SK-N-SH treated with all-trans-retinoic acid at 6 μM for 48 hours (cell line): Measurements from ENCODE around the gene CHAC2.

ENCODE experiments used
- ATAC-seq: fragments of 200-7000 bp; cut with Tn5 transposase; 3 replicates; pipeline ENCODE4 v1.9.1; 2020; ENCODE audit warnings: mild to moderate bottlenecking, moderate library complexity
- ARNTL ChIP-seq: fragments of 450-650 bp; formaldehyde crosslinking; IDR thresholded peaks from 2 replicates; pipeline ENCODE4 v1.5.0; 2020; ENCODE audit warnings: low read depth, mild to moderate bottlenecking, moderate library complexity, borderline replicate concordance
- BACH2 ChIP-seq: fragments of 250-450 bp; sonication (Bioruptor Pico); IDR thresholded peaks from 2 replicates; pipeline ENCODE4 v1.9.0; 2021; ENCODE audit warnings: mild to moderate bottlenecking, borderline replicate concordance
- CSDC2 ChIP-seq: fragments of 250-450 bp; sonication (Bioruptor Pico); IDR thresholded peaks from 2 replicates; pipeline ENCODE4 v1.5.0; 2020; ENCODE audit warnings: mild to moderate bottlenecking, moderate library complexity
- ESRRG ChIP-seq: fragments of 250-450 bp; sonication (Bioruptor Pico); IDR thresholded peaks from 2 replicates; pipeline ENCODE4 v1.6.1; 2021; ENCODE audit warnings: mild to moderate bottlenecking
- GLIS3 ChIP-seq: fragments of 250-450 bp; sonication (Bioruptor Pico); IDR thresholded peaks from 2 replicates; pipeline ENCODE4 v1.5.0; 2020; ENCODE audit warnings: mild to moderate bottlenecking, moderate library complexity
- ISL1 ChIP-seq: fragments of 250-450 bp; sonication (Bioruptor Pico); IDR thresholded peaks from 2 replicates; pipeline ENCODE4 v2.1.2; 2022; ENCODE audit warnings: mild to moderate bottlenecking, moderate library complexity
- OSR1 ChIP-seq: fragments of 250-450 bp; sonication (Bioruptor Pico); IDR thresholded peaks from 2 replicates; pipeline ENCODE4 v1.8.0; 2022; ENCODE audit warnings: moderate library complexity, mild to moderate bottlenecking, inconsistent platforms
- PPARA ChIP-seq: fragments of 250-450 bp; sonication (Bioruptor Pico); IDR thresholded peaks from 2 replicates; pipeline ENCODE4 v1.5.0; 2020; ENCODE audit warnings: mild to moderate bottlenecking, borderline replicate concordance
- RARB ChIP-seq: fragments of 250-450 bp; sonication (Bioruptor Pico); IDR thresholded peaks from 2 replicates; pipeline ENCODE4 v1.8.0; 2021; ENCODE audit warnings: mild to moderate bottlenecking, moderate library complexity
- SNAI2 ChIP-seq: fragments of 250-450 bp; sonication (Bioruptor Pico); IDR thresholded peaks from 2 replicates; pipeline ENCODE4 v1.5.0; 2020; ENCODE audit warnings: mild to moderate bottlenecking, moderate library complexity
- TCF4 ChIP-seq: fragments of 250-450 bp; sonication (Bioruptor Pico); IDR thresholded peaks from 2 replicates; pipeline ENCODE4 v1.8.0; 2021; ENCODE audit warnings: mild to moderate bottlenecking, moderate library complexity, borderline replicate concordance
- TOX ChIP-seq: fragments of 250-450 bp; sonication (Bioruptor Pico); IDR thresholded peaks from 2 replicates; pipeline ENCODE4 v1.8.0; 2021; ENCODE audit warnings: mild to moderate bottlenecking, moderate library complexity, borderline replicate concordance
- ZC3H10 ChIP-seq: fragments of 250-450 bp; sonication (Bioruptor Pico); IDR thresholded peaks from 2 replicates; pipeline ENCODE4 v1.5.1; 2021; ENCODE audit warnings: mild to moderate bottlenecking, moderate library complexity
- ZFP3 ChIP-seq: fragments of 250-450 bp; sonication (Bioruptor Pico); IDR thresholded peaks from 2 replicates; pipeline ENCODE4 v1.5.0; 2020; ENCODE audit warnings: mild to moderate bottlenecking, moderate library complexity
- ZFP30 ChIP-seq: fragments of 450-650 bp; formaldehyde crosslinking; IDR thresholded peaks from 2 replicates; pipeline ENCODE4 v1.5.0; 2022; ENCODE audit warnings: mild to moderate bottlenecking, moderate library complexity
- ZNF70 ChIP-seq: fragments of 450-650 bp; formaldehyde crosslinking; IDR thresholded peaks from 2 replicates; pipeline ENCODE4 v1.5.0; 2020; ENCODE audit warnings: mild to moderate bottlenecking, moderate library complexity
- ZNF8 ChIP-seq: fragments of 450-650 bp; formaldehyde crosslinking; IDR thresholded peaks from 2 replicates; pipeline ENCODE4 v1.5.0; 2020; ENCODE audit warnings: mild to moderate bottlenecking, moderate library complexity
- TF ChIP-seq, protein P1 (sequence below): fragments of 250-450 bp; sonication (Bioruptor Pico); IDR thresholded peaks from 2 replicates; pipeline ENCODE4 v1.5.0; 2020; ENCODE audit warnings: mild to moderate bottlenecking, moderate library complexity
- TF ChIP-seq, protein P2 (sequence below): fragments of 250-450 bp; sonication (Bioruptor Pico); IDR thresholded peaks from 2 replicates; pipeline ENCODE4 v1.5.1; 2021; ENCODE audit warnings: mild to moderate bottlenecking, moderate library complexity
- TF ChIP-seq, protein P3 (sequence below): fragments of 250-450 bp; sonication (Bioruptor Pico); IDR thresholded peaks from 2 replicates; pipeline ENCODE4 v1.5.1; 2020; ENCODE audit warnings: low read depth, mild to moderate bottlenecking, moderate library complexity
- TF ChIP-seq, protein P4 (sequence below): fragments of 250-450 bp; sonication (Bioruptor Pico); IDR thresholded peaks from 2 replicates; pipeline ENCODE4 v1.8.0; 2020; ENCODE audit warnings: mild to moderate bottlenecking, moderate library complexity, borderline replicate concordance
- TF ChIP-seq, protein P5 (sequence below): fragments of 250-450 bp; sonication (Bioruptor Pico); IDR thresholded peaks from 2 replicates; pipeline ENCODE4 v1.8.0; 2021; ENCODE audit warnings: low read depth, mild to moderate bottlenecking, moderate library complexity, borderline replicate concordance

Gene CHAC2

DNA sequence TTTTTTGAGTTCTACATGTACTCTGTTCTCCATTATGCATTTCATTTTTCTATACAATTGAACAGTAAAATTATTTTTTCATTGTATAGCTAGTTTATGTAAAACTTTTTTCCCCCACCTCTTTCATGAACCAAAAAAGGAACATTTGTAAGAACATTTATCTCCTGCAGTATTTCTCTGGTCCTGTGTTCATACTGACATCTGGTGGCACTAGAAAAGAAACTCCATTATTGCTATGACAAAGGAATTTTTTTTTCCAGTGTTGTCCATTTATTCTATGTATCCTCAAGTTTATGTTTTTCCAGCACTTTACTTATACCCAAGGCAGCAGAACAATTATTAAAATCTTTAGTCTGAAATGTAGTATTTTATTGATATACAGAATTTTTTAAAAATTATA, 27.4 kb upstream of the CHAC2 start:
- ATAC-seq: 0 out of 3 replicates have a peak, but pooled peaks have one; percentile 31
- TF ChIP-seq BACH2 (CRISPR knock-in tag): no peak
- no peak for TF ChIP-seq TOX
- no peak for TF ChIP-seq ISL1 (CRISPR knock-in tag)
- no peak for TF ChIP-seq RARB (CRISPR knock-in tag)
- no peak for TF ChIP-seq SNAI2

DNA sequence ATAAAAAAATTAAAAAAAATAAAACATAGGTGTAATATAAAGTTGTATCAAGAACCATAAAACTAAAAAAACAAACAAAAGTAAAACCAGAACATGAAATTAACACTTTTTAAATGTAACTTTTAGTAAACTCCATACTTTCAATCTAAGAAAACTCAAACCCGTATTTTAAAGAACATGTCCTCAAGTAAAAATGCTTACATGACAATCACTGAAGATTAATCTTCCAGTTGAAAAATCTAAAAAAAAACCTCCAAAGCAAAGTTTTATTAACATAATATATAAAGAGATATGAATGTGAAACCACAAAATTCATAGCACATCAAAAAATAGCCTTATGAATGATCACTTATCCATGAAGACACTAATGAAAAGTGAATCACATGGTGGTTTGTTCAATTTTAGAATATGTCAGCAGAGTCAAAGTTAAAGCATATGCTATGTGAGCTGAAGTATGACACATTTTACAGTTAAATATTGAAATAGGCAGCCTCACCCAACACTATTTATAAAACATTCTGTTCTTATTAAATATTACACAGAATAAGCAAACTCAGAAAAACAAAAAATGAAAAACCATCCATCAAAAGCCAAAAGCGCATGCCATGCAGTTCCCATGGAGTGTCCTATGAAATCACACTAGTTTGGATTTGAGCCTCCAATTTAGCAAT, 23.1 kb upstream of the CHAC2 start:
- no peak for ATAC-seq
- no peak for TF ChIP-seq ZNF8
- no peak for TF ChIP-seq TOX
- no peak for TF ChIP-seq RARB (CRISPR knock-in tag)
- no peak for TF ChIP-seq ZC3H10
- no peak for TF ChIP-seq ARNTL
- TF ChIP-seq SNAI2: no peak
- TF ChIP-seq, protein P1, sequence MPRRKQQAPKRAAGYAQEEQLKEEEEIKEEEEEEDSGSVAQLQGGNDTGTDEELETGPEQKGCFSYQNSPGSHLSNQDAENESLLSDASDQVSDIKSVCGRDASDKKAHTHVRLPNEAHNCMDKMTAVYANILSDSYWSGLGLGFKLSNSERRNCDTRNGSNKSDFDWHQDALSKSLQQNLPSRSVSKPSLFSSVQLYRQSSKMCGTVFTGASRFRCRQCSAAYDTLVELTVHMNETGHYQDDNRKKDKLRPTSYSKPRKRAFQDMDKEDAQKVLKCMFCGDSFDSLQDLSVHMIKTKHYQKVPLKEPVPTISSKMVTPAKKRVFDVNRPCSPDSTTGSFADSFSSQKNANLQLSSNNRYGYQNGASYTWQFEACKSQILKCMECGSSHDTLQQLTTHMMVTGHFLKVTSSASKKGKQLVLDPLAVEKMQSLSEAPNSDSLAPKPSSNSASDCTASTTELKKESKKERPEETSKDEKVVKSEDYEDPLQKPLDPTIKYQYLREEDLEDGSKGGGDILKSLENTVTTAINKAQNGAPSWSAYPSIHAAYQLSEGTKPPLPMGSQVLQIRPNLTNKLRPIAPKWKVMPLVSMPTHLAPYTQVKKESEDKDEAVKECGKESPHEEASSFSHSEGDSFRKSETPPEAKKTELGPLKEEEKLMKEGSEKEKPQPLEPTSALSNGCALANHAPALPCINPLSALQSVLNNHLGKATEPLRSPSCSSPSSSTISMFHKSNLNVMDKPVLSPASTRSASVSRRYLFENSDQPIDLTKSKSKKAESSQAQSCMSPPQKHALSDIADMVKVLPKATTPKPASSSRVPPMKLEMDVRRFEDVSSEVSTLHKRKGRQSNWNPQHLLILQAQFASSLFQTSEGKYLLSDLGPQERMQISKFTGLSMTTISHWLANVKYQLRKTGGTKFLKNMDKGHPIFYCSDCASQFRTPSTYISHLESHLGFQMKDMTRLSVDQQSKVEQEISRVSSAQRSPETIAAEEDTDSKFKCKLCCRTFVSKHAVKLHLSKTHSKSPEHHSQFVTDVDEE (CRISPR knock-in tag): no peak
- TF ChIP-seq TCF4 (CRISPR knock-in tag): no peak
- TF ChIP-seq ESRRG (CRISPR knock-in tag): no peak
- TF ChIP-seq ZFP30 (CRISPR knock-in tag): no peak
- TF ChIP-seq GLIS3 (CRISPR knock-in tag): no peak
- TF ChIP-seq ZFP3 (CRISPR knock-in tag): no peak

DNA sequence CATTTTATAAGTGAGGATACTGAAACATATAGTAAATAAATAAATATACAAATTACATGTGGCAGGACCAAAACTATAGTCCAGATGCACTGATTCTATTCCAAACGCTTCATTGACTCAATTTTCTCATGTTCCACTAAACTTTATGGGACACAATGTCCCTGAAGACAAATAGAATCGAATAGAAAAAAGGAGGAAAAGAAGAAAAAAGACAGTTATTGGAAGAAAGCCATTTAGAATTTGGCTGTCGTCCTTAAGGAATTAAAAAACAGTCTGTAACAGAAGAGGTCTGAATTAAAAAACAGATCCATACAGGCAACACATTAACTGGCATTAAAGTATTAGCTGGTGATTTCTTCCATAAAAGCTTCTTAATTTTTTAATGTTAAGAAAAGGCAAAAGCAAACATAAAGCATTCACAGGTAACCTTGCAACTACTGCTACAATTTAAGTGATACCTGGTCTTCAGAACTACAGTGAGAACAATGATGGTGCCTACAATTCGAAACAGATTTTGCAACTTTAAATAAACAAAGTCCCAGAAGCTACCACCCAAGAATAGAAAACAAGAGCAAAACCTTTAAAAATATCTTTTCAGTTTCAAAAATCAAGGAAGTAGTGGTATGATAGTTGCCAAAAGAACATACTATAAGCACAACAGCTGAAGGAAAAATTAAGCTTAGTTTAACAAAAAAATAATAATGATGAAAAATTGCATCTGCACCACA, 17.4 kb upstream of the CHAC2 start:
- no peak for ATAC-seq
- TF ChIP-seq, protein P1 (CRISPR knock-in tag): no peak
- TF ChIP-seq GLIS3 (CRISPR knock-in tag) (no peak), OSR1 (no peak), ZNF70 (no peak), BACH2 (CRISPR knock-in tag) (no peak), ZNF8 (no peak), ZFP3 (CRISPR knock-in tag) (no peak), RARB (CRISPR knock-in tag) (no peak), ZC3H10 (no peak), ARNTL (no peak), TCF4 (CRISPR knock-in tag) (no peak), ESRRG (CRISPR knock-in tag) (no peak), SNAI2 (no peak), CSDC2 (CRISPR knock-in tag) (no peak), ZFP30 (CRISPR knock-in tag) (no peak), PPARA (CRISPR knock-in tag) (no peak)
- TF ChIP-seq, protein P2, sequence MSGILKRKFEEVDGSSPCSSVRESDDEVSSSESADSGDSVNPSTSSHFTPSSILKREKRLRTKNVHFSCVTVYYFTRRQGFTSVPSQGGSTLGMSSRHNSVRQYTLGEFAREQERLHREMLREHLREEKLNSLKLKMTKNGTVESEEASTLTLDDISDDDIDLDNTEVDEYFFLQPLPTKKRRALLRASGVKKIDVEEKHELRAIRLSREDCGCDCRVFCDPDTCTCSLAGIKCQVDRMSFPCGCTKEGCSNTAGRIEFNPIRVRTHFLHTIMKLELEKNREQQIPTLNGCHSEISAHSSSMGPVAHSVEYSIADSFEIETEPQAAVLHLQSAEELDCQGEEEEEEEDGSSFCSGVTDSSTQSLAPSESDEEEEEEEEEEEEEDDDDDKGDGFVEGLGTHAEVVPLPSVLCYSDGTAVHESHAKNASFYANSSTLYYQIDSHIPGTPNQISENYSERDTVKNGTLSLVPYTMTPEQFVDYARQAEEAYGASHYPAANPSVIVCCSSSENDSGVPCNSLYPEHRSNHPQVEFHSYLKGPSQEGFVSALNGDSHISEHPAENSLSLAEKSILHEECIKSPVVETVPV: no peak
- TF ChIP-seq, protein P3, sequence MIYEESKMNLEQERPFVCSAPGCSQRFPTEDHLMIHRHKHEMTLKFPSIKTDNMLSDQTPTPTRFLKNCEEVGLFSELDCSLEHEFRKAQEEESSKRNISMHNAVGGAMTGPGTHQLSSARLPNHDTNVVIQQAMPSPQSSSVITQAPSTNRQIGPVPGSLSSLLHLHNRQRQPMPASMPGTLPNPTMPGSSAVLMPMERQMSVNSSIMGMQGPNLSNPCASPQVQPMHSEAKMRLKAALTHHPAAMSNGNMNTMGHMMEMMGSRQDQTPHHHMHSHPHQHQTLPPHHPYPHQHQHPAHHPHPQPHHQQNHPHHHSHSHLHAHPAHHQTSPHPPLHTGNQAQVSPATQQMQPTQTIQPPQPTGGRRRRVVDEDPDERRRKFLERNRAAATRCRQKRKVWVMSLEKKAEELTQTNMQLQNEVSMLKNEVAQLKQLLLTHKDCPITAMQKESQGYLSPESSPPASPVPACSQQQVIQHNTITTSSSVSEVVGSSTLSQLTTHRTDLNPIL (CRISPR knock-in tag): no peak
- TF ChIP-seq, protein P4, sequence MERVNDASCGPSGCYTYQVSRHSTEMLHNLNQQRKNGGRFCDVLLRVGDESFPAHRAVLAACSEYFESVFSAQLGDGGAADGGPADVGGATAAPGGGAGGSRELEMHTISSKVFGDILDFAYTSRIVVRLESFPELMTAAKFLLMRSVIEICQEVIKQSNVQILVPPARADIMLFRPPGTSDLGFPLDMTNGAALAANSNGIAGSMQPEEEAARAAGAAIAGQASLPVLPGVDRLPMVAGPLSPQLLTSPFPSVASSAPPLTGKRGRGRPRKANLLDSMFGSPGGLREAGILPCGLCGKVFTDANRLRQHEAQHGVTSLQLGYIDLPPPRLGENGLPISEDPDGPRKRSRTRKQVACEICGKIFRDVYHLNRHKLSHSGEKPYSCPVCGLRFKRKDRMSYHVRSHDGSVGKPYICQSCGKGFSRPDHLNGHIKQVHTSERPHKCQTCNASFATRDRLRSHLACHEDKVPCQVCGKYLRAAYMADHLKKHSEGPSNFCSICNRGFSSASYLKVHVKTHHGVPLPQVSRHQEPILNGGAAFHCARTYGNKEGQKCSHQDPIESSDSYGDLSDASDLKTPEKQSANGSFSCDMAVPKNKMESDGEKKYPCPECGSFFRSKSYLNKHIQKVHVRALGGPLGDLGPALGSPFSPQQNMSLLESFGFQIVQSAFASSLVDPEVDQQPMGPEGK (CRISPR knock-in tag): no peak
- TF ChIP-seq, protein P5, sequence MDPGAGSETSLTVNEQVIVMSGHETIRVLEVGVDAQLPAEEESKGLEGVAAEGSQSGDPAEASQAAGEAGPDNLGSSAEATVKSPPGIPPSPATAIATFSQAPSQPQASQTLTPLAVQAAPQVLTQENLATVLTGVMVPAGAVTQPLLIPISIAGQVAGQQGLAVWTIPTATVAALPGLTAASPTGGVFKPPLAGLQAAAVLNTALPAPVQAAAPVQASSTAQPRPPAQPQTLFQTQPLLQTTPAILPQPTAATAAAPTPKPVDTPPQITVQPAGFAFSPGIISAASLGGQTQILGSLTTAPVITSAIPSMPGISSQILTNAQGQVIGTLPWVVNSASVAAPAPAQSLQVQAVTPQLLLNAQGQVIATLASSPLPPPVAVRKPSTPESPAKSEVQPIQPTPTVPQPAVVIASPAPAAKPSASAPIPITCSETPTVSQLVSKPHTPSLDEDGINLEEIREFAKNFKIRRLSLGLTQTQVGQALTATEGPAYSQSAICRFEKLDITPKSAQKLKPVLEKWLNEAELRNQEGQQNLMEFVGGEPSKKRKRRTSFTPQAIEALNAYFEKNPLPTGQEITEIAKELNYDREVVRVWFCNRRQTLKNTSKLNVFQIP (CRISPR knock-in tag): no peak
